Brain pericyte (primary cell): ENCODE measurements around the gene RNF130.

ENCODE experiments used
- DNase-seq: peaks from one replicate; pipeline ENCODE4 v3.0.0-alpha.2; 2012; ENCODE audit warnings: low read depth, low spot score

Gene RNF130

GRCh38 chr5:179915406-179915935 lies 156.1 kb downstream of the RNF130 start:
- DNase-seq, result no peak

GRCh38 chr5:179914032-179914755 lies 157.4 kb downstream of the RNF130 start:
- DNase-seq, result no peak

GRCh38 chr5:179913461-179913860 lies 158.1 kb downstream of the RNF130 start:
- no peak for DNase-seq

GRCh38 chr5:179912951-179913350 lies 158.6 kb downstream of the RNF130 start:
- no peak for DNase-seq

GRCh38 chr5:179912386-179912785 lies 159.2 kb downstream of the RNF130 start:
- DNase-seq, result no peak

- DNase-seq, result no peak
Measured at GRCh38 chr5:179909224-179909623, 162.3 kb downstream of the RNF130 start.

GRCh38 chr5:179908528-179908927 lies 163.0 kb downstream of the RNF130 start:
- DNase-seq, result no peak

GRCh38 chr5:179907556-179908324 lies 163.8 kb downstream of the RNF130 start, which contains the start of gene TBC1D9B:
TSS of gene TBC1D9B (minus strand) at chr5:179907897. CDS start at chr5:179907821, 76 bp downstream.
- peak; percentile 25 for DNase-seq

GRCh38 chr5:179906795-179907555 lies 164.6 kb downstream of the RNF130 start:
- no peak for DNase-seq

GRCh38 chr5:179906294-179906794 lies 165.2 kb downstream of the RNF130 start:
- no peak for DNase-seq

GRCh38 chr5:179905161-179905560 lies 166.4 kb downstream of the RNF130 start:
- no peak for DNase-seq
